Cerebellar cortex (tissue), 1 donor: Measurements from ENCODE around the gene BRD1.

ENCODE experiments used
- DNase-seq: peaks from one replicate; pipeline ENCODE4 v3.0.0-alpha.2; 2015; ENCODE audit warnings: low spot score

BRD1 gene

DNA sequence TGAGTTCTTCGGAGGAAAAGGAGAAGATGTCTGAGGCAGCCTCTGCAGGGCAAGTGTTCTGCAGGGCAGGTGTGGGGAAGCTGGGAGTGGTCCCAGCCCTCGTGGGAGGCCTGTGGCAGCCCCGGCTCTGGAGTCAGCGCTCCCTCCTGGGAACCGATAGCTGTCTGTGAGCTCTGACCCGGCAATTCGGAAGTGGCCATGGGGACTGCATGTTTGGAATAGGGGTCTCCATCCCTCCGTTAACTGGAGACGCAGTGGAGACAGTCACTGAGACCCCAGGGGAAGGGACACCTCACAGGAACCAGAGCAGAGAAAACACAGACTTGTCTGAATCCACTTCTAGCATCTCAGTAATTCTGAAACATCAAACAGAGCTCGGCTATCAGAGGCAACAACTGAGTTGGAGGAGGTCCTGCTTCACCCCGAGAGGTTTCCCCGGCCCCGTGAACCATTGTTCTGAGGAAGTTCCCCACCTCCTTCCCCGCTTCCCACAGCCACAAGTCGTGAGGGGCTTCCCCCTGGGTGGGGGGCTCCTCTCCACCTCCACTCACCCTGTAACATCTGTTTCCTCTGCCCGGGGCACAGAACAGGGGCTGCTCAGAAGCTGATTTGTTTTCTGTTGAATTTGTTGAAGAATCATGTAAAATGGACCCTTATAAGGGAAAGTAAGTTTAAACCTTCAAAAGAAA is 99.6 kb downstream of the BRD1 start:
- no peak for DNase-seq

DNA sequence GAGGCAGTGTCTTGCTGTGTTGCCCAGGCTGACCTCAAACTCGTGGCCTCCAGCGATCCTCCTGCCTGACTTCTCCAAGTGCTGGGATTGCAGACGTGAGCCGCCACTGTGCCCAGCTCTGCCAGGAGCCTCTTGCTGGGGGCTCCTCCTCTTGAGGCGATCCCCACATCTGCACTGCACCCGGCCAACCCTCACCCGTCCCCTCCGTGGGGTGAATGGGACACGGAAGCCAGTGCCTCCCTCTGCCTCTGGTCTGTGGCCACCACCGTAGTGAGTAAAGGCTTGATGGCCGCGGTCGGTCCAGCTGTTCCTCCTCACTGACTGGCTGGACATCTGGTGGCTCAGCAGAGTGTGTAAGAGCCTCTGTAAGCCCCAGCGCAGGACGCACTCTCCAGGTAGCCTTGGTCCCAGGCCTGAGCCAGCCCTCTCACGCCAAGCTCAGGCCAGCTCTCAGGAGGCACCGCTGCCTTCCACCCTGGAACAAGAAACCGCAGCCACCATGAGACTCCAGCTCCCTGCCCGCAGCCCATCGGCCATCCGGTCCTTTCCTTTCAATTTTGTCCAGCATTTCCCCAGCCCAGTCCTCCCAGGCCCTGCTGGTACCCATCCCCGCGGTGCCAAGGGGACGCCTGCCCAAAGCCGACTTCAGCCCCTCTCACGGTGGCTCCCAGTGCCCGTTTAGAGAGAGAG is 100.3 kb downstream of the BRD1 start:
- no peak for DNase-seq

DNA sequence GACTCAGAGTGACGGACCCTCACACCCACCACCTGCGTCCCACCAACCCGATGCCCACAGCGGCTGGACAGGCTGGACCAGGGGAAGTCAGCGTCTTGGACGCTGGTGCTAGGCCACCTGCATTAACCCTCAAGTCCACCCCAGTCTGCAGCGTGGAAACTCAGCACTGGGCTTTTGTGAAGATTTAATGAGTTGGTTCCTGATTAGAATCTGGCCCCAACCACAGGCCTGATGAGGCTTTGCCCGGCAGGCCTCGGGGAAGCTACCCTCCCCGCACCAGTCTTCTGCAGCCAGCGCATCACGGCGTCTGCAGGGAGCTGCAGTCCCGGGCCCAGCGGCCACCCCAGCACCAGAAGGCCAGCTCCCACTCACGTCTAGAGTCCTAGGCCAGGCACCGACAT is 101.0 kb downstream of the BRD1 start:
- no peak for DNase-seq

DNA sequence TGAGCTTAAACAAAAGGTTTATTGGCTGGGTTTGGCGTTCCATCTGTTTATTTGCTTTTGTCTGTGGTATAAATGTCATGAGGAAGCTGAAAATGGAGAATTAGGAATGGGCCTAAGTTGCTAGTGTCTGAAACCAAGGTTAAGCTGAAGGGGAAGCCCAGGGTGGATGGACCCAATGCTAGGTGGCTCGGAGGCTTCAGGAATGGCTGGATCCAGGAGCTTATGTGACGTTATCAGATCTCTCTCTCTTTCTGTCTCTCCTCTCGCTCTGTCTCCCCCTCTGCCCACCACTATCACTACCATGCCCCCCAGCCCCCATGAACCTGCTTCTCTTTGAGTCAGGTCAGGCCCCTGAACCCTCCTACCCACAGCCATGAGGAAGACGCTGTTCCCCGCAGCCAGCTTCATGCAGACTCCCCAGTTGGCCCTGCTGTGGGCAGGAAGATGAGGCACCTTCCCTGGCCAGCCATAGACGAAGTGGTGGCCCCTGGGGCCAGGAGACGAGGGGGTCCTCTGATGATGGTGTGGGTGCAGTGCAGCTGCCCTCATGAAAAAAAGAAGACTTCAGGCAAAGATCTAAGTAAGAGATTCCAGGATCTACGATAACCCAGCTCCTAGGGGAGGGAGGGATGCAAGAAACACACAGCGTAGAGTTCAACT is 101.5 kb downstream of the BRD1 start:
- no peak for DNase-seq

DNA sequence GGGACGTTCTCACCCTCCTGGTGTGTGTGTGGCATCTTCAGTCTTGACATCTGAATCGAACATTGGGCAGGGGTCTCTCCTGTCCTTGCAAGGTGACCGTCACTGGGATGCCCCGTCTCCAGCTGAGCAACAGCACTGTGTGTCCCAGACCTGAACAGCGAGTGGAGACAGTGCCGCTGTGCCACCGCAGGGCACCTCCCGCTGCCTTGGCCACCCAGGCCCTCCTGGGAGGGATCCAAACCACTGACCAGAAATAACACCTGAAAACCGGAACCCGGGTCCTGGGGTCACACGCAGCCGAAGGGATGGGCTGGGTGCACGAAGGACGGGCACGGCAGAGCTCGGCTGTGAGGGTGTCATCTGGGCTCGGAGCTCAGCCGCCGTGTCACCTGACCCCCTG is 102.2 kb downstream of the BRD1 start:
- DNase-seq, result no peak

DNA sequence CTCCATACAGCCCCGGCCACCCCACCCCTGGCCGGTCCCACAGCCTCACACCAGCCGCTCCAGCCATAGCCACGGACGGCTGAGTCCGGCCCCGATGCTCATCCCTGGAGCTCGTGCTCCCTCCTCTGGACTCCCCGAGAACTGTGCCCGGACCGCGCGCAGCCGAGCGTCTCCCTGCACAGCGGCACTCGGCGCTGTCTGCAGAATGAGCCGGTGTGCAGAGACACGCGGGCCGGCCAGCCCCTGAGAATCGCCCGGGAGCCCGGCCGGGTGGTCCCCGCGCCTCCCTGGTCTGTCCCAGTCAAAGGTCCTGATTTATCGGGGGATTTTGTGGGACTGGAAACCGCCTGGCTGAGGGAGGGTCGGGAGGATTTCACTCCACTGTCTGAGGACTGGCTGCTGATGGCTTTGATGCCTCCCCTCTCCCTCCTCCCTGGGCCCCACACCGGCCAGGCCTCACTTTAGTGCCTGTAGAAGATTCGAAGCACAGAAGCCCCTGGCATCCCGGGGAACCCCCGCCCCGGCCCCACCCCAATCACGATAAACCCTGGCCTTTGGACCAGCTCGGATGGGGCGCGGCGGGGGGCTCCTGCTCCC is 102.7 kb downstream of the BRD1 start:
- peak; percentile 70 for DNase-seq

DNA sequence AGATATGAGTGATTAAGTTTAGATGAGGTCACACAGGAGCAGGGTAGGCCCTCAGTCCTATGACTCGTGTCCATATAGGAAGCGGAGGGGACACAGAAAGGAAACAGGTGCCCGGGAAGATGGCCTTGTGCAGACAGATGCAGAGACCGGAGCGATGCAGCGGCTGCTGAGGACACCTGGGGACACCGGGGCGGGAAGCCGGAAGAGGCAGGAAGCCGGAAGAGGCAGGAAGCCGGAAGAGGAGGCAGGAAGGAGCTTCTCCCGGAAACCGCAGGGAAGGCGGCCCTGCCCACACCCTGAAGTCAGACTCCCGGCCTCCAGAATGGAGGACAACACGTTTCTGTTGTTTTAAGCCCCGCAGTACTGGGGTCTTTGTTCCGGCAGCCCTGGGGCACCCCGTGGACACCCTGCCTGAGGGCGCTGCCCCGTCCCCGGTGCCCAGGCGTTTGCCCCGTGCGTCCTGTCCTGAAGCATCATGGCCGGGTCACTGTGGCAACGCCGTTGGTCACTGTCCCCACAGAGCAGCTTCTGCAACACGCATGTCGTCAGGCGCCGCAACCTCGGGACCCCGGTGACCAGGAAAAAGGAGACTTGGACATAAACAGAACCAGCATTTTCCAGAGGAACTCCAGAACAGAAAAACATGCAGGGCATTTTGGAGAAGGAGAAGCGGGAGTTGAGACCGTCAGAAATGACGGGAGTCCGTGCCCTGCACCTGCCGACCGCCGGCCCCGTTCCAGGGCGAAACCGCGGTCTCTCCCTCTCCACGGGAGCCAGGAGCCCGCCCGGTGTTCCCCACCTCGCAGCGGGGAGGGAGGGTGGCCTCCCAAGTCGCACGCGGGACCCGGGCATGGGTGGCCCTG is 103.4 kb downstream of the BRD1 start:
- DNase-seq, result no peak

DNA sequence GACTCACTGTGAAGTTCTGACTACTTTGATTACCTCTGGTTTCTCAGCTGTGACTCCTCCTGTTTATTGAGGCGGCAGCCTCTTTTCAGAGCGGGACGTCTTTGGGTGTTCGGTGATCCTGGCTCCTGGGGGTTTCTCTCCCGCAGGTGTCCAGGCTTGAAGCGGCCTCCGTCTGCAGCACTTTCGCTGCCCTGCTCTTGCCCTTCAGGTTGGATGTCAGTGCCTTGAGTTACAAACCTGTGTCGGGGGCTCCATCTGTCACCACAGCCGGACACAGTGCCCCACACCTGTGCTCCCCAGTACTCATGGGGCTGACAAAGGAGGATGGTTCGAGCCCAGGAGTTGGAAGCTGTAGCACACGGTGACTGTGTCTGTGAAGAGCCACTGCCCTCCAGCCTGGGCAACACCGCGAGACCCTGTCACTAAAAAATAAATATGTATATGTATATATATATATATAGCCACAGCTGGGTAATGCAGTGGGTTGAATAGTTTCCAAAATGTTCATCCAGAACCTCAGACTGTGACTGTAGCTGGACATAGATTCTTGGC is 104.1 kb downstream of the BRD1 start:
- no peak for DNase-seq
